Stimulated activated memory B cell treated with anti-CD40 and anti-IgM and Interleukin-4, amounts not matched to agents 10 μg/mL and 1 μg/mL and 100 μg/mL, for 72 hours (primary cell): ENCODE results near the gene TMEM151B.
A peak's percentile ranks its signal among the peaks of the same experiment; 100 is the strongest.

Experiments used
- ATAC-seq: fragments of 150-1000 bp; cut with Tn5 transposase; 2 replicates; pipeline ENCODE4 v1.10.0; 2021
- H3K27ac Mint-ChIP-seq: one replicate; pipeline ENCODE4 v1.8.0; 2022; ENCODE audit warnings: mild to moderate bottlenecking, mixed read lengths
- H3K27me3 Mint-ChIP-seq: one replicate; pipeline ENCODE4 v1.8.0; 2022; ENCODE audit warnings: mixed read lengths
- H3K36me3 Mint-ChIP-seq: one replicate; pipeline ENCODE4 v1.8.0; 2022; ENCODE audit warnings: mixed read lengths
- H3K4me1 Mint-ChIP-seq: one replicate; pipeline ENCODE4 v1.8.0; 2022; ENCODE audit warnings: mixed read lengths
- H3K4me3 Mint-ChIP-seq: one replicate; pipeline ENCODE4 v1.8.0; 2022; ENCODE audit warnings: mild to moderate bottlenecking, moderate library complexity, mixed read lengths
- H3K9me3 Mint-ChIP-seq: one replicate; pipeline ENCODE4 v1.8.0; 2022; ENCODE audit warnings: mixed read lengths

Gene TMEM151B

DNA sequence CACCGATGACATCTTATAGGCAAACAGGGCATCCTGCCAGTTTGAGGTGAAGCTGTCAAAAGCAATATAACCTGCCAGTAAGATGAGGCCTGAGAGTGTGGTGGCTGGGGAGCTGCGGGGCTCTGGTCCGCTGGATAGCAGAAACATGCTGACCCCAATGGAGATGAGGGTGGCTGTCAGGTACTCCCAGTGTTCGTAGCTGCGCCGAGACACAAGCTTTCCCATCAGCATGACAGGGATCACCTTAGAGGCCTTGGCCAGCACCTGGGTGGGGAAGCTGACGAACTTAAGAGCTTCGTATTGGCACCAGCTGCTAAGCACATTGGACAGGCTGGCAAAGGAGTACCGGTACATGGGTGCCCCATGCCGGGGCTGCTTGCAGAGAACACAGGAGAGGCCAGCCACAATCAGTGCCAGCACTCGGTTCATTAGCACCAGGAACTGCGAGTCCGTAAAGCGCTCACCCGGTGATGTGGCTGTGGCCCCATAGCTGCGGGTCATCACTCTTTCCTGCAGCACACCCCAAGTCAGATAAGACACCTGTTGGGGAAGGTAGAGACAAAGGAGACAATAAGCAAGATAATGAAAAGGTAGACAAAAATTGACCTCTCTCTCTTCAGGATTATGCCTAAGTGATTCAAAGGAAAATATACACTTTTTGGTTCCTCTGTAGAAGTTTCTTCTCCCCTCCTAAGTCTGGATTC, 15.0 kb upstream of the TMEM151B start:
- H3K36me3 Mint-ChIP-seq: peaks cover 85% of the 10 kb centered on the region
- no peak for ATAC-seq

DNA sequence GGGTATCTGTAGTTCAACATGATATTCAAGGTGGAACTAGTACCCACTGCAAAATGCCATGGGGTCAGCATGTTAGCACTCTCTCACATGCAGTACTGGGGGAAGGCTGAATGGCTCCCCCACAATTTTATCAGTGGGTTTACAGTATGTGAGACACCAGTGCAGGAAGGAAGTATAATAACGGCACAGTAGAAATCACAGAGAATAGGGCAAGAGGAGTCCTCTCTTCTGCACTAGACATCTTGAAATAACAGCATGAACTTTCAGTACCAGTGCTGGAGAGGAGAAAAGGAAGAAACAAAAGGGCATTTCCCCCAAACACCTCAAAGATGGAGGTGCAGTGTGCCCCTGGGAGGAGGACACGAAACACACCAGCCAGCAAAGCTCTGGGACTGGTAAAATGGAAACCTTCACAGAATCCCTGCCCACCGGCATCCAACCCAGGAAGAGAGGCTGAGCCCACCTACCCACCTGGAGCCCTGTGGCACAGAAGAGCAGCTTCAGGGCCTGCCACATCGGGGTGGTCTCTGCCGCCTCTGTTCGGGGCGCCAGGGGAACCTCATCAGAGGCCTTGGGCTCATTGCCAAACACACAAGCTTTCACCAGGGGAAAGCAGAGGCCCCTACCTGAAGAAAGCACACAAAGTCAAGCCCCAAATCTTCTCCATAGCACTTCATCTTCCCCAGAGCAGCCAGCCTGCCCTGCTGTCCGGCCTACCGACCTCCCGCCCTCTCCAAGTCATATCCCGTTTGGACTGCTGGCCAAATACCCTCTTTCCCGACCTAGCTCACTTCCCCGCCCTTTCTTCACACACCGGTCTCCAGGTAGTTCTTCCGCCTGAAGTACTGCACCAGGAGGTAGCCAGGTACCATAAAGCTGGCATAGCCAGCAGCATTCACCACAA, 14.1 kb upstream of the TMEM151B start:
- peak overlapping the region; percentile 98 for H3K27ac Mint-ChIP-seq
- peaks cover 87% of the 10 kb centered on the region for H3K4me1 Mint-ChIP-seq
- no peaks in the 10 kb centered on the region for H3K27me3 Mint-ChIP-seq
- H3K9me3 Mint-ChIP-seq: no peaks in the 10 kb centered on the region
- peaks cover 87% of the 10 kb centered on the region for H3K36me3 Mint-ChIP-seq
- peak overlapping the region; percentile 87 for H3K4me3 Mint-ChIP-seq
- ATAC-seq: peak; percentile 0

More for the DNA sequence above, 15.0 kb upstream of the TMEM151B start:
- Mint-ChIP-seq H3K4me1 (peaks cover 83% of the 10 kb centered on the region), H3K27me3 (no peaks in the 10 kb centered on the region), H3K9me3 (no peaks in the 10 kb centered on the region), H3K4me3 (peak overlapping the region; percentile 87), H3K27ac (peak overlapping the region; percentile 98)

GRCh38 chr6:44256775-44257024, 13.6 kb upstream of the TMEM151B start:
- no peaks in the 10 kb centered on the region for H3K9me3 Mint-ChIP-seq
- peak overlapping the region; percentile 98 for H3K27ac Mint-ChIP-seq
- H3K36me3 Mint-ChIP-seq: peaks cover 89% of the 10 kb centered on the region
- H3K27me3 Mint-ChIP-seq: no peaks in the 10 kb centered on the region
- no peak for ATAC-seq
- H3K4me3 Mint-ChIP-seq: peak overlapping the region; percentile 87
- H3K4me1 Mint-ChIP-seq: peaks cover 89% of the 10 kb centered on the region

GRCh38 chr6:44257025-44257752, 13.1 kb upstream of the TMEM151B start, which contains the start of gene SLC35B2:
TSS of gene SLC35B2 (minus strand) at chr6:44257528. CDS start at chr6:44257410, 118 bp downstream.
- peaks cover 89% of the 10 kb centered on the region for H3K4me1 Mint-ChIP-seq
- no peaks in the 10 kb centered on the region for H3K27me3 Mint-ChIP-seq
- peaks cover 89% of the 10 kb centered on the region for H3K36me3 Mint-ChIP-seq
- peak; percentile 75 for ATAC-seq
- H3K4me3 Mint-ChIP-seq: peak within 1 kb of the TSS; percentile 87
- peak within 1 kb of the TSS; percentile 98 for H3K27ac Mint-ChIP-seq
- H3K9me3 Mint-ChIP-seq: no peaks in the 10 kb centered on the region

GRCh38 chr6:44257753-44258324, 12.4 kb upstream of the TMEM151B start:
- Mint-ChIP-seq H3K27ac (peak overlapping the region; percentile 98), H3K27me3 (no peaks in the 10 kb centered on the region), H3K4me1 (peaks cover 91% of the 10 kb centered on the region), H3K9me3 (no peaks in the 10 kb centered on the region), H3K36me3 (peaks cover 89% of the 10 kb centered on the region), H3K4me3 (peak overlapping the region; percentile 82)
- ATAC-seq: peak; percentile 47

DNA sequence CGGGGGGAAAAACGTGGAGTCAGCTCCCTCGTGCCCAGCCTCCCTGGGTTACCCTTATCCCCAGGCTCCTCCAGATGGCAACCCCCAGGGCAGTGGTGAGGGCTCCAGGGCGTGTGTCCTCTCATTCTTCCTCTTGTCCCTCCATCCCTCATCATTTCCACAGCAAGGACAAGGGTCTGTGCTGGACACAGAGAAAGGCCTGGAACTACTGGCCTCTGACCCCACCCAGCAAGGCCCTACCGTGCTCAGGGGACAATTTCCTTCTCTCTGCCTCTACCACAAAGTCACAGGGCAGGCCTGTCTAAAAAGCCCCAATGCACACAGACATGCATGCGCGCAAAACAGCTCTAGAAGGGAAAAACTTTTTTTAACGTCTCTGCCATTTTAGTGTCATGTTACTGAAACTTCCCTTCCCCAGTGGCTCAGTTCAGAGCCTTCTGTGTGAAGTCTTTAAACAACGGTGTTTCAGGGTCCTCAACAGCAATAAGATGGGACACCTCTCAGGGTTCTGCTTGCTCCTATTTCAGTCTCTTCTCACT, 11.9 kb upstream of the TMEM151B start:
- peaks cover 89% of the 10 kb centered on the region for H3K4me1 Mint-ChIP-seq

DNA sequence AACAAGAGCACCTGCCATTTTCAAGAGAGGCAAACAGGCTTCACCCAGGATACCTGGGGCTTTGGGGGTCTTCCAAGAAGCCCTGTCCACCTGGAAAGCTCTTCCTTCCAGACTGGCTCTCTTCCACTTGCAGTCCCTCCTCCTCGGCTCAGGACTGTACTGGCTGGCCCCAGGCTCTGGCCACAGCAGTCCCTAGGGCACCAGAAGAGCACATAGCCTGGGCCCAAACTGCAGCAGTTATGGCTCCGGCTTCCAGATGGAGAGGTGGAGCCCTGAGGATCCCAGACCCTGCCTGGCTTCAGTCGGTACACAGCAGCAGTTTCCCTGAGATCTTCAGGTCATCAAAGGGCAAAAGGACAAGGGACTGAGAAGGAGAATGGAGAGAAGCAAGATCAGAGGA, 11.3 kb upstream of the TMEM151B start:
- peak overlapping the region; percentile 82 for H3K4me3 Mint-ChIP-seq
- H3K4me1 Mint-ChIP-seq: peaks cover 85% of the 10 kb centered on the region
- H3K27me3 Mint-ChIP-seq: no peaks in the 10 kb centered on the region
- peak overlapping the region; percentile 98 for H3K27ac Mint-ChIP-seq
- no peaks in the 10 kb centered on the region for H3K9me3 Mint-ChIP-seq
- no peak for ATAC-seq
- peaks cover 89% of the 10 kb centered on the region for H3K36me3 Mint-ChIP-seq

More for the DNA sequence above, 11.9 kb upstream of the TMEM151B start:
- H3K27ac Mint-ChIP-seq: peak overlapping the region; percentile 98
- peaks cover 89% of the 10 kb centered on the region for H3K36me3 Mint-ChIP-seq
- H3K4me3 Mint-ChIP-seq: peak overlapping the region; percentile 82
- H3K27me3 Mint-ChIP-seq: no peaks in the 10 kb centered on the region
- H3K9me3 Mint-ChIP-seq: no peaks in the 10 kb centered on the region
- ATAC-seq: peak; percentile 9

- Mint-ChIP-seq H3K4me1 (peaks cover 78% of the 10 kb centered on the region), H3K4me3 (peak overlapping the region; percentile 100), H3K9me3 (no peaks in the 10 kb centered on the region), H3K27ac (peak overlapping the region; percentile 98), H3K27me3 (no peaks in the 10 kb centered on the region), H3K36me3 (peaks cover 89% of the 10 kb centered on the region)
- peak; percentile 0 for ATAC-seq
Measured at GRCh38 chr6:44260011-44260410, 10.2 kb upstream of the TMEM151B start.

DNA sequence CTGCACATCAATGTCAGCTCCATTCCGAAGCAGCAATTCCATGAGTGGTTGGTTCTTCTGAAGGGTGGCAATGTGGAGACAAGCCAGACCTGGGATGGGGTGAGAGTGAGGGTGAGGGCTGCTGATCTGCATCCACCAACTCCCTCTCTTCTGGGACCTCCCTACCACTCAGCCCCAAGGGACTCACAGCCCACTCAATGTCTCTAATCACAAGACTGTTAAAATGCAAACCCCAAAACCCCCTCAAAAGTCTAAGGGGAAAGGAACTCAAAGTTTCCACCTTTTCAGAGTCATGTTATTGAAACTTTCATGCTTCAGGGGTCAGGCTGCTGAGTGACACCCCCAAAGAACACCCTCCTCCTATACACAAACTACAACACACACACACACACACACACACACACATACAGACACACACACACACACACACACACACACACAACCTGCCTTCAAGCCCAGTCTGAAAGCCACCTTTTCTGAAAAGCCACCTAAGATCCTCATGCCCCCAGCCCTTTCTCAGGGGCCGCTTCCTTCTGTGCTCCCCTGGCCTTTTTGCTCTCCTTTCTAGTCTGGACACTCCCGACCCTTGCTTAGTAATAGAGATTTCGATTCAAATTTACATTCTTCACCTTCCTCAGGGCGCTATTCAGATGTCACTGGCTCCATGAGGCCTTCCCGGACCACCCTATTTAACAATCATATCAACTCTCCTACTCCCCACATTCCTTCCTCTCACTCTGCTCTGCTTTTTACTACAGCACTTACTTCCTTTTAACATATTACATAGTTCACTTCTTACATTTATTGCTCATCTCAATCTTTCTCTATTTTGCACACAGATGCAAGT, 9.6 kb upstream of the TMEM151B start:
- H3K36me3 Mint-ChIP-seq: peaks cover 84% of the 10 kb centered on the region
- no peaks in the 10 kb centered on the region for H3K9me3 Mint-ChIP-seq
- H3K4me3 Mint-ChIP-seq: peak overlapping the region; percentile 100
- H3K27ac Mint-ChIP-seq: peak overlapping the region; percentile 98
- H3K27me3 Mint-ChIP-seq: no peaks in the 10 kb centered on the region
- ATAC-seq: peak; percentile 37
- H3K4me1 Mint-ChIP-seq: peaks cover 72% of the 10 kb centered on the region

- Mint-ChIP-seq H3K4me3 (peak overlapping the region; percentile 100), H3K36me3 (peaks cover 75% of the 10 kb centered on the region), H3K4me1 (peaks cover 71% of the 10 kb centered on the region), H3K27ac (peak overlapping the region; percentile 98), H3K9me3 (no peaks in the 10 kb centered on the region), H3K27me3 (no peaks in the 10 kb centered on the region)
- ATAC-seq: no peak
Measured at GRCh38 chr6:44261581-44261980, 8.7 kb upstream of the TMEM151B start.

- no peaks in the 10 kb centered on the region for H3K27me3 Mint-ChIP-seq
- peaks cover 71% of the 10 kb centered on the region for H3K36me3 Mint-ChIP-seq
- H3K27ac Mint-ChIP-seq: peak overlapping the region; percentile 98
- peaks cover 72% of the 10 kb centered on the region for H3K4me1 Mint-ChIP-seq
- peak overlapping the region; percentile 100 for H3K4me3 Mint-ChIP-seq
- ATAC-seq: peak; percentile 0
- H3K9me3 Mint-ChIP-seq: no peaks in the 10 kb centered on the region
Measured at GRCh38 chr6:44262467-44263353, 7.5 kb upstream of the TMEM151B start.

DNA sequence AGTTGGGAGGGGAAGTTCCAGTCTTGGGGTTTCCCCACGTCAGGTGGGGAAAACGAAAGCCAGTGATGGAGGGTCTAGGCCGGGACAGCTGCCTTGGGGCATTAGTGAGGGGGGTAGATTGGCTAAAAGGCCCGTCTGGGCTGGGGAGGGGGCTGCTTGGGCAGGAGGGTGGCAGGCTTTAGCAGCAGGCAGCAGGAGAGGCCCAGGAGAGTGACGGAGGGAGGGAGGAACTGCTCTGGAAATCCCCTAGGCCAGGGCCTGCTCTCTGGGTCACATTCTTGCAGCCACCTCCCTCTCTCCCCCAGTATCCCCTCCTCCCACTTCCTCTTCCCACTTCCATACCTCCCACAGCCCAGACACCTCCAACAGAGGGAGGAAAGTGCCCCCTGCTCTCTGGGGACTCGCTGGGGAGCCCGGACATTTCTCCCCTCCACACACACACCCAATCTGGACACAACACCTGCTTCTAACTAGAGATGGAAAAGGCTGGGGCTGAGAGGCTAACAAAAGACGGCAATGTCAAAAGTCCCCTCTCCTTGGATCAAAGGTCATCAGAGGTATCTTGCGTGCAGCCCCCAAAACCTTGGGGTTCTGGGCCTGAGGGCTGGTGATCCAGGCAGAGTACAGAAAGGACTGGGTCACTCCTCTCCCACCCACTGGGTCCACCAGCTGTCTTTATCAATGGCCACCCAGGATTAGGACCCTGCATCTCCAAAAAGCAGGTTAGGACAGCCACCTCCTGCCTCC, 6.7 kb upstream of the TMEM151B start:
- ATAC-seq: peak; percentile 29
- Mint-ChIP-seq H3K36me3 (peaks cover 63% of the 10 kb centered on the region), H3K4me1 (peaks cover 64% of the 10 kb centered on the region), H3K9me3 (no peaks in the 10 kb centered on the region), H3K27ac (peak overlapping the region; percentile 98), H3K27me3 (no peaks in the 10 kb centered on the region), H3K4me3 (peak overlapping the region; percentile 100)
